Cardiac fibroblast (primary cell): Measurements from ENCODE around the gene CMPK1.

Experiments used
- DNase-seq, 2 donors: peaks; one replicate each; pipeline versions ENCODE4 v3.0.0 to v3.0.0-alpha.2; 2010; ENCODE audit warnings: low read depth in 2 of 2
- H3K4me3 ChIP-seq, 2 donors: replicated peaks in 1 of 2; 1 replicate in 1 of 2; 2 replicates in 1 of 2; pipeline ENCODE4 v1.5.1; 2011; ENCODE audit warnings: low read depth in 2 of 2, low read length in 2 of 2, mild to moderate bottlenecking in 2 of 2, moderate library complexity in 1 of 2
- TF ChIP-seq, protein P1 (sequence below): IDR thresholded peaks from one replicate; pipeline ENCODE4 v1.5.1; 2011; ENCODE audit warnings: low read depth, mild to moderate bottlenecking, low read length, inconsistent platforms

Gene CMPK1

GRCh38 chr1:47417170-47418044, 83.8 kb downstream of the CMPK1 start:
- TF ChIP-seq, protein P1, sequence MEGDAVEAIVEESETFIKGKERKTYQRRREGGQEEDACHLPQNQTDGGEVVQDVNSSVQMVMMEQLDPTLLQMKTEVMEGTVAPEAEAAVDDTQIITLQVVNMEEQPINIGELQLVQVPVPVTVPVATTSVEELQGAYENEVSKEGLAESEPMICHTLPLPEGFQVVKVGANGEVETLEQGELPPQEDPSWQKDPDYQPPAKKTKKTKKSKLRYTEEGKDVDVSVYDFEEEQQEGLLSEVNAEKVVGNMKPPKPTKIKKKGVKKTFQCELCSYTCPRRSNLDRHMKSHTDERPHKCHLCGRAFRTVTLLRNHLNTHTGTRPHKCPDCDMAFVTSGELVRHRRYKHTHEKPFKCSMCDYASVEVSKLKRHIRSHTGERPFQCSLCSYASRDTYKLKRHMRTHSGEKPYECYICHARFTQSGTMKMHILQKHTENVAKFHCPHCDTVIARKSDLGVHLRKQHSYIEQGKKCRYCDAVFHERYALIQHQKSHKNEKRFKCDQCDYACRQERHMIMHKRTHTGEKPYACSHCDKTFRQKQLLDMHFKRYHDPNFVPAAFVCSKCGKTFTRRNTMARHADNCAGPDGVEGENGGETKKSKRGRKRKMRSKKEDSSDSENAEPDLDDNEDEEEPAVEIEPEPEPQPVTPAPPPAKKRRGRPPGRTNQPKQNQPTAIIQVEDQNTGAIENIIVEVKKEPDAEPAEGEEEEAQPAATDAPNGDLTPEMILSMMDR, result no peak
- H3K4me3 ChIP-seq, result no peak overlapping the region

GRCh38 chr1:47418122-47418521, 84.5 kb downstream of the CMPK1 start:
- H3K4me3 ChIP-seq, result no peak overlapping the region
- TF ChIP-seq, protein P1, result no peak
- DNase-seq, result no peak

More at GRCh38 chr1:47417170-47418044, 83.8 kb downstream of the CMPK1 start:
- DNase-seq, result no peak

DNA sequence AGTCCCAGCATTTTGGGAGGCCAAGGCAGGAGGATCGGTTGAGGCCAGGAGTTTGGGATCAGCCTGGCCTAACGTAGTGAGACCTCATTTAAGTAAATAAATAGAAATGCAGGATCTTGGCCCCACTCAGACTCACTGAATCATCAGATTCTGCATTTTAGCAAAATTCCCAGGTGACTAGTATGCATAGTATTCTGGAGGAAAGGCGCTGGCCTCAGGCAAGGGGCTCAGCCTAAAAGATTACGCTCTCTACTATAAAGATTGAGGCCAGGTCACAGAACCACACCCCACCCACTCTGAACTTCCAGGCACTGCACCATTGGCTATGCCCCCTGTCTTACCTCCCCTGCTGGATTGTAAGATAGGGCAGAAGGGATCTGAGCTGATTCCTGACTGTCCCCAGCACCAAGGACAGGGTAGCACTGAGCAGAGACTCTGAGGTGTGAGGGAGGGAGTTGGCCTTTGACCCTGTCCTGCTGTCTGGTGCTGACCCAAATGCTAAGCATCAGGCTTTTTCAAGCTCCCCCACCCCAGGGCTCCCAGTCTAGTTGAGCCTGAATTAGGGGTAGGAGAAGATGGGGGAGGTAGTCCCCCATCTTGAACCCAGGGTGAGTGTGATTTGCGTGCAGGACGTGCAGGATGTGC, 85.2 kb downstream of the CMPK1 start:
- H3K4me3 ChIP-seq, result no peak overlapping the region
- no peak for DNase-seq
- TF ChIP-seq, protein P1, result no peak

DNA sequence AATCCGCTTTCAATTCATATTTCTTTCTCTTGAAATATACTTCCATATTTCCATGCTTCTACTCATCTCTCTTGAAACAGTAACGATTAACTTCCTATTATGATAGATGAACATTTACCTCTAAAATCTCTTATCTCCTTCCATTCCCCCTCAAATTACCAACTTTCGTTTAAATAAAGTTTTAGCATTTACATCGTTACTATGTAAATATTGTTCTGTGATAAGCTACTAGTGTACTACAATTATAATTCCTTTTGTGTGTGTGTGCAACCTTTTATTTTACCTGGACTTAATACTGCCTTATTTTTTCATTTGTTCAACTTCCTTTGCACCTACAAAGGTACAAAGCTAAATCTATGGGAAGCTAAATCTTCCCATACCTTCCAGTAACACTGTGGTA, 87.0 kb downstream of the CMPK1 start:
- TF ChIP-seq, protein P1, result no peak
- H3K4me3 ChIP-seq, result no peak overlapping the region
- no peak for DNase-seq

- DNase-seq, result no peak
- H3K4me3 ChIP-seq, result no peak overlapping the region
- TF ChIP-seq, protein P1, result no peak
Observed at GRCh38 chr1:47423872-47424271, 90.3 kb downstream of the CMPK1 start.

DNA sequence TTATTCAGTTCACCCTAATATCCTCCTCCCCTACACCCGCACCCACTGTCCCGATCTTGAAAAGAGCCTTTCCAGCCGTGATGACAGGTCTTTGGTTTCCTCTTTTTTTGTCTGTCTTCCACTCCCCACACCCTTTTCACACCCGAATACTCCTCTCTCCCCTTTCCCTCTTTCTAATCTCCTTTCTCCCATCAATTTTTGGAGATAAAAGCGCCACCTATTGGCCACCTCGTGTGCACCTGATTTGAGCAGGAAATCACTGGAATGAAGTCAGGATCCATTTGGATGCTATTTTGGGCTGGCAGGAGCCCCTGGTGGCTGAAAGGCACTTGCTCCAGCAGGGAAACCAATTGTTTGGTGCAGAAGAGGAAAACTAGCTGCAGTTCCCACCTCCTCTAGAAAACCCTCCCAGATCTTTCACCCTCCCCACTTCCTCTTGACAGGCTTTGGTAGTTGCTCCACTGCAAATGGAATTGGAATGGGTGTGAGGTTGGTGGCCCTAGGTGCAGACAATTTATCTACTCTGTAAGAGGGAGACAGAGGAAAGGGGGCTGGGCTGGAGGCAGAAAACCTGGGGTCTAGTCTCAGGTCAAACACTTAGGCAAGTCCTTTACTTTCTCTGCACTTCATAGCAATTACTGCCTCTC, 90.9 kb downstream of the CMPK1 start:
- DNase-seq, result peak; percentile 58 to 62
- TF ChIP-seq, protein P1, result peak; percentile 71
- H3K4me3 ChIP-seq, result no peak overlapping the region
